ENCODE measurements around the gene TPM4. TPM values are rescaled to one million over a fixed set of nuclear protein-coding genes. Genes with fewer than 3 reads are reported as not detected.
"Not testable (repeated sequence)": the region's sequence is repeated elsewhere in the genome, so short reads cannot be mapped to it uniquely, and the experiment has no call there.

The TPM4 gene
- total RNA-seq, result 94.8 TPM

DNA sequence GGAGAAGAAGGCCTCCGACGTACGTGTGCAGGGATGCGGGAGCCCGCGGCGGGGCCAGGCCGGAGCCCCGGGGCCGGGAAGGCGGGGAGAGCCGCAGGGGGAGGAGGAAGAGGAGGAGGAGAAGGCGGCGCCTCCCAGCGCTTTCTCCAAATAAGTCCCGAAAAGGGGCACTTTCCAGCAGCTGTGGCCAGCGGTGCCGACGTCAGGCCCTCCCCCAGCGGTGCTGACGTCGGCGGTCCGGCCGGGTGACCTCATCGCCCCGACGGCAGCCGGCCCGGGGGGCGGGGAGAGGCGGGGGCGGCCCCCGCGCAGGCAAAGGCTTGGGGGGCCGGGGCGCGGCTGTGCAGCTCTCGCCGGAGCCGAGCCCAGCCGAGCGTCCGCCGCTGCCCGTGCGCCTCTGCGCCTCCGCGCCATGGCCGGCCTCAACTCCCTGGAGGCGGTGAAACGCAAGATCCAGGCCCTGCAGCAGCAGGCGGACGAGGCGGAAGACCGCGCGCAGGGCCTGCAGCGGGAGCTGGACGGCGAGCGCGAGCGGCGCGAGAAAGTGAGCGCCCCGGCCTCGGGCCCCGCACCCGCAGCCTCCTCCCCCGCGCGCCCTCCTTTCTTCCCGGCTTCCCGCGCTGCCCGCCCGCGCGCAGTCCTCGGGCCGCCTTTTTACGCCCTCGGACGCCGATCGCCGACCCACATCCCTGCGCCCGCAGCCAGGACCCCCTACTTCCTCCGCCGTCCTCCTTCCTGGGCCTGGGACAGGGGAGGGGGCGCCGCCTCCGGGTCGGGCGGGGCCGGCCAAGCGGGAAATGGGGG, at the start of gene TPM4:
TPM4 (plus strand) TSS at position 342 of the 804 bp plus-strand sequence; CDS start at position 413, 71 bp downstream.
- peak; percentile 76 for DNase-seq

DNA sequence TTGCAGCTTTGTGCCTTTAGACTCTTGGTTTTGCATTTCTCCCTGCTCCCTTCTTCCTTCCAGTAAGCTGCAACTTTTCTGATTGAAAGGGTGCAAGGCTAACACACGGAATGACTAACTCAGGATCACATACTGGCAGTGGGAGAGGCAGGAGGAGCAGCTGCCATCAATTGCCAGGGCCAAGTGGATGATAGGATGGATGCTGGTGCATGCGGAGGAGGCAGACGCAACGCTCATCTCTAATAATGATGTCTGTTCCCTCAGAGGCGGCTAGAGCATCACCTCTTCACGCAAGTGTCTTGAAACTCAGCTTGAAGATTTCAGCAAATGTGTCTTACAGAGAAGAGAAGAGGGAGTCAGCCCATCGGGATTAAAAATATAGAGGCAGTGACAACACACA, 49.5 kb upstream of the TPM4 start:
- DNase-seq, result no peak

DNA sequence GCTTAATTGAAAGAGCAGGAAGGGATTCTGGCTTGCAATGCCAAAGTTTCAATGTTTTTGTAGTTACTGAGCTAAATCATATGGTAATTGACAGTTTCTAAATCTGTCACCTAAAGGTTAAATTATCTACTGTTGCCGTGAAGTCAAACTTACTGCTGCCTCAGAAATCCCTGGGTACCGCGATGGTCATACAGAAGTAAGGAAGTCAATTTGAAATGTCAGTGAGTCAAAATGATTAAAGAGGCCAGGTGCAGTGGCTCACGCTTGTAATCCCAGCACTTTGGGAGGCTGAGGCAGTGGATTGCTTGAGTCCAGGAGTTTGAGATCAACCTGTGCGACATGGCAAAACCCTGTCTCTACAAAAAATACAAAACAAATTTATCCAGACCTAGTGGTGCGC, 48.8 kb upstream of the TPM4 start:
- no peak for DNase-seq

DNA sequence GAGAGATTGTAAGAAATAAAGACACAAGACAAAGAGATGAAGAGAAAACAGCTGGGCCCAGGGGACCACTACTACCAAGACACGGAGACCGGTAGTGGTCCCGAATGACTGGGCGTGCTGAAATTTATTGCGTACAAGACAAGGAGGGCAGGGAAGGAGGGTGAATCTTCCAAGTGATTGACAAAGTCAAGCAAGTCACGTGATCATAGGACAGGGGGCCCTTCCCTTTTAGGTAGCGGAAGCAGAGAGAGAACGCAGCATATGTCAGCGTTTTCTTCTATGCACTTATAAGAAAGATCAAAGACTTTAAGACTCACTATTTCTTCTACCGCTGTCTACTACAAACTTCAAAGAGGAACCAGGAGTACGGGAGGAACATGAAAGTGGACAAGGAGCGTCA, 46.1 kb upstream of the TPM4 start:
- DNase-seq, result not testable (repeated sequence)

DNA sequence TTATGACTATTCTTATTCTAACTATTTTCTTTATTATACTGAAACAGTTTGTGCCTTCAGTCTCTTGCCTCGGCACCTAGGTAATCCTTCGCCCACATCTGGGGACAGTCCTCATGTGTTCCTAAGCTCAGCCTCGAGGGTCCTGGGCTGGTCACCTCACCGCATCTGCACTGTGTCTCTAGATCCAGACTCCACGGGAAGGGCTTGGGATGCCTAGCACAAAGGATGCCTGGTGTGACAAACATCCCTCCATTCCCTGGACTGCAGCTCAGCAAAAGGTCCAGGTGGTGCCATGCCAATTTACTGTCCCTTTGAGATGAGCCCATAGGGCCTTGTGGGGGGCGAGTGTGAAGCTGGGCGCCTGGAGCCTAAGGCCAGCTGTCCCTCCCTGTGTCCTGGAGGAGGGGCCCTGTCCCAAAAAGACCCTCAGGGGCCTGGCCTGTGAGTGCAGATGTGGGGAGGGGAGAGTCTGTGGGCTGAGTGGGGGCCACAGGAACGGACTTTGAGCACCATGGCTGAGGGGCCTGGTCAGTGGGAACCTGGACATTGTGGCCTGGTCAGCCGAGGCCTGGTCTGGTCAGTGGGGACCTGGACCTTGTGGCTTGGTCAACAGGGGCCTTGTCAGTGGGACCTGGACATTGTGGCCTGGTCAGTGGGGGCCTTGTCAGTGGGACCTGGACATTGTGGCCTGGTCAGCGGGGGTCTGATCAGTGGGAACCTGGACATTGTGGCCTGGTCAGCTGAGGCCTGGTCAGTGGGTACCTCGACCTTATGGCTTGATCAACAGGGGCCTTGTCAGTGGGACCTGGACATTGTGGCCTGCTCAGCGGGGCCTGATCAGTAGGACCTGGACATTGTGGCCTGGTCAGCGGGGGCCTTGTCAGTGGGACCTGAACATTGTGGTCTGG, 45.1 kb upstream of the TPM4 start:
- DNase-seq, result no peak

DNA sequence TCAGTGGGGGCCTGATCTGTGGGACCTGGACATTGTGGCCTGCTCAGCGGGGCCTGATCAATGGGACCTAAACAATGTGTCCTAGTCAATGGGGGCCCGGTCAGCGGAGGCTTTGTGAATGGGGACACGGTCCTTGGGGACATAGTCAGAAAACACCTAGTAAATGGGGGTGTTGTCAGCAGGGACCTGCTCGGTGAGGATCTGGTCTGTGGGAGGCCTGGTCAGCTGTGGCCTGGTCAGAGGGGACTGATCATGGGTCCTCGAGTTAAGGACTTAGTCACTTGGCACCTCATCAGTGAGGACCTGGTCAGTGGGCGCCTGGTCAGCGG, 44.5 kb upstream of the TPM4 start:
- DNase-seq, result no peak

DNA sequence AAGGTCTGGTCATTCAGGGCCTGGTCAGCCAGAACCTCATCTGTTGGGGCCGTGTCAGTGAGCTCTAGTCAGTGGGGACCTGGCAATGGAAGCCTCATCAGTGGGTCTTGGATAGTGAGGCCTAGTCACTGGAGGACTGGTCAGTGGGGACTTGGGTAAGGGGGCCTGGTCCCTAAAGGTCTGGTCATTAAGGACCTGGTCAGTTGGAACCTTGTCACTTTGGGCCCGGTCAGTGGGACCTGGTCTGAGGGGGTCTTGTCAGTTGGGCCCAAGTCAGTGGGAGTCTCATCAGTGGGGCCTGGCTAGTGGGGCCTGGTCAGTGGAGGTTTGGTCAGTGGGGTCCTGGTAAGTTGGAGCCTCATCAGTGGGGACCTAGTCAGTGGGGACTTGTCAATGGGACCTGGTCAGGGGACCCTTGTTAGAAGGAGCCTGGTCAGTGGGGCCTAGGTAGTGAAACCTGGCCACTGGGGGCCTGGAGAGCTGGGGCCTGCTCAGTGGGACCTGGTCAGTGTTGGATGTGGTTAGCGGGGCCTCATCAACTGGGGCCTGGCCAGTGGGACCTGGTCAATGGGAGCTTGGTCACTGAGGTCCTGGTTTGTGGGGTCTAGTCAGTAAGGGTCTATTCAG, 43.7 kb upstream of the TPM4 start:
- no peak for DNase-seq

DNA sequence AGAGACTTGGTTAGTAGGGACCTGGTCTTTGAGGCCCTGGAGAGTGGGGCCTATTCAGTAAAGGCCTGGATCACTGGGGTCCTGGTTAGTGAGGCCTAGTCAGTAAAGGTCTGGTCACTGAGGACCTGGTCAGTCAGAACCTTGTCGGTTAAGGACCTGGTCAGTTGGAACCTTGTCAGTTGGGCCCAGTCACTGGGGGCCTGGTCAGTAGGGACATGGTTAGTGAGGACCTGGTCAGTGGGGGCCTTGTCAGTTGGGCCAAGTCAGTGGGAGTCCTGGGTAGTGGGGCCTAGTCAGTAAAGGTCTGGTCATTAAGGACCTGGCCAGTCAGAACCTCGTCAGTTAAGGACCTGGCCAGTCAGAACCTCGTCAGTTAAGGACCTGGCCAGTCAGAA, 43.2 kb upstream of the TPM4 start:
- no peak for DNase-seq

DNA sequence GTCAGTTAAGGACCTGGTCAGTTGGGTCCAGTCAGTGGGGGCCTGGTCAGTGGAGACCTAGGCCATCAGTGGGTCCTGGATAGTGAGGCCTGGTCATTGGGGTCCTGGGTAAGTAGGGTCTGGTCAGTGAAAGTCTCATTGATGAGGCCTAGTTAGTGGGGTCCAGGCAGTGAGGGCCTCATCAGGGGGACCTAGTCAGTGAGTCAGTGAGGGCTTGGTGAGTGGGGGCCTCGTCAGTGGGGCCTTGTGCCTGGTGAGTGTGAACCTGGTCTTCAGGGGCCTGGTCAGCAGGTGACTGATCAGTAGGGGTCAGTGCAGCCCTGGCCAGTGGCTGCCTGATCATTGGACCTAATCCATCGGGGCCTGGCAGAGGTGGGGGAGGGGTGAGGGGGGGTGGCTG, 42.6 kb upstream of the TPM4 start:
- DNase-seq, result no peak

DNA sequence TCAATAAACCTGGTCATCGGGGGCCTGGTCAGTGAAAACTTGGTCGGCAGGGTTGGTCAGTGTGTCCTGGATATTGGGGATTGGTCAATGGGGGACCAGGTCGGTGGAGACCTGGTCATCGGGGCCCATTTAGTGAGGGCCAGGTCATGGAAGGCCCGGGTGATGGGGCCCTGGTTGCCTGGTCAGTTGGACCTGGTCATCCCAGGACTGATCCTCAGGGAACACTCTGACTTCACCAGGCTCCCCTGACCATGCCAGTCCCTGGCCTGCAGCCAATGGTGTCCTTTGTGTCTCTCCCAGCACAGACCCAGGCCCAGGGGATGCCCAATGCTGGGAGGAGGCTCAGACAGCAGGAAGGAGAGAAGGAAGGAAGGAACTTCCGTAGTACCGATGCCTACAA, 42.1 kb upstream of the TPM4 start:
- DNase-seq, result no peak

DNA sequence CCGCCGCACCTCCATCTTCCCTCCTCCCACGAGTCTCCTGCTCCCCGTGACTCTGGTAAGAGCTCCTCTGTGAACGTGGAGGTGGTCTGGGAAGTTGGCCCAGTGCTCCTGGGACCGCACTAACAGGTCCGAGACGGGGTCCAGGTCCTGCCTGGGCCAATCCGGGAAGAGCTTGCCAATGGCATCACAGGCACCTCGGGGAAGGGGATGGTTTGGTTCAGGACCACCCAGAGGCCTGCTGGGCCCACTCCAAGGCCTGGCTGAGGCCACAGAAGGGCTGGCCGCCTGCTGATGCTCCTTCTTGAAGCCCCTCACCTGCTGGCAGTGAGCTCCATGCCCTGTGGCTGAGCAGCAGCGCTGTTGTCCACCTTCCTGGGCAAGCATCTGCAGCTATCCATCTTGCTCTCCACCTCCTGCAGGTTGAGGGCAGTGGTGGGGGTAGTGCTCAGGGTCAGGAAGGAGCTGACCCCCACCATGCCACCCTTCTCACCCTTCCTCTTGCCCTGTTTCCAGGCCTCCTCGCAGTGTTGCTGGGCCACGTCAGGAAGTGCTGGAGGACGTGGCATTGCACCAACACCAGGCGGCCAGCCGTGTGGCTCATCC, 41.2 kb upstream of the TPM4 start:
- no peak for DNase-seq

DNA sequence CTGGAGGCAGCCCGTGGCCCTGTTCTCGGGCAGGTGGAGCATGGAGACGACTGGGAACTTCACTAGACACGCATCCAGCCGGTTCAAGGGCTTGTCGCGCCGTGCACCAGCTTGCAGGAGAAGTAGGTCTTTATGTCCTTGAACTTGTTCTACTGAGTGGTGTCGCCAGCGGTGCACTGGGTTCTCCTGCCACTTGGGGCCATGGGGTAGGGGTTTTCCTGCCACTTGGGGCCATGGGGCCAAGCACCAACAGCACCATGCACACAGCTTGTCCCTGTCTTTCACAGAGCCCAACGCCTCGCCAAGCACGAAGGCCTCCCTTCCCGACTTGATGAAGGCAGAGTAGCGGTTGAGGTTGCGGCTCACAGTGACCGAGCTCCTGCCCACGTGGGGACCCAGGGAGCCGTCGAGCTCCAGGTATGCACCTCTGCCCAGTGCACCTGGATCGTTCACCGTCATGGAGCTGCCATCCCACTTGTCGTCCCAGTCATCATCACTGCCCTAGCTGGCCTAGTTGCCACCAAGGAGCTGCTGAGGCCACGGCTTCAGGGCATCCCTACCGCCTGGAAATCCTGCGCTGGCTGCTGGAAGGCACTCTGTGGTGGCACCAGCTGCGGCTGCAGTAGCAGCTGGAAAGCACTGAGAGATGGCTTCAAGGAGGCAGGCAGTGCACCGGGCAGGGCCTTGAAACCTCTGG, 40.5 kb upstream of the TPM4 start:
- no peak for DNase-seq

DNA sequence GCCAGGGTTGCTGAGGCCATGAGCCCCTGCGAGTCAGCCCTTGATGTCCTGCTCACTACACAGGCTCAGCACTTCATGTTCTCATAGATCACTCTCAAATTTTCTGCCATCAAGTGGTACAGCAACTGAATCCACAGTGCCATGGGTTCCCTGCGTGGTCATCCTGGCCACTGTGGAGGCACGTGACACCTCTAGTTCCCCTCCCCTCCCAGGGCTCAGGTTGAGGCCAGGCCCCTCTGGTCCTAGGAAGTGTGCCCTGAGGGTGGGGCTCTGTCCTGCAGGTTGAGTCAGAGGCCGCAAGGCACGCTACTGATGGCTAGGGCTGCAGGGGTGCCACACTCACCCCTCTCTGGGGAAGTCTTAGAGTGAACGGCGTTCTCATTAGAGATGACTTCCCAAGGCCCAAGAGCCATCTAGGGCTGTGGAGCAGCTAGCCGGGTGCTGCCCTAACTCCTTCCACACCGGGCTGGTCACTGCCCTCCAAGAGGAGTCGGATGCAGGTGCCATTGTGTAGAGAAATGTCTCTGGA, 39.8 kb upstream of the TPM4 start:
- DNase-seq, result no peak

DNA sequence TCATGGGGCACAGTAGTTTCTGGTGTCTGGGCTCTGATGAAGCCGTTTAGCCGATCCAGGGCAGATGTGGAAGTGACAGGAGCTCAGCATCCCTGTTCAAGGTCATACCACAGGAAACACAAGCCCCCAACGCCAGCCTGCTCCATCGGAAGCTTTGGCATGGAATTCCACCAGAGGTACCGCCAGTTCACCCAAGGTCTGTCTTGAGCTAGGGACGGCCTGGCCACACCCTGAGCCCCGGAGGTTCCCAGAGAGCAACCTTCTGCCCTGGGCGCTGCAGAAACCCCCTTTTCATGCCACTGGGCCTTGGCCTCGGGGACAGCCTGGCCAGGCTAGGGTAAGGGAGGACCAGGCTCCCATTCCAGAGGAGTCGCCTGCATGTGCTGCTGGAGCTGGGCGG, 39.4 kb upstream of the TPM4 start:
- no peak for DNase-seq

DNA sequence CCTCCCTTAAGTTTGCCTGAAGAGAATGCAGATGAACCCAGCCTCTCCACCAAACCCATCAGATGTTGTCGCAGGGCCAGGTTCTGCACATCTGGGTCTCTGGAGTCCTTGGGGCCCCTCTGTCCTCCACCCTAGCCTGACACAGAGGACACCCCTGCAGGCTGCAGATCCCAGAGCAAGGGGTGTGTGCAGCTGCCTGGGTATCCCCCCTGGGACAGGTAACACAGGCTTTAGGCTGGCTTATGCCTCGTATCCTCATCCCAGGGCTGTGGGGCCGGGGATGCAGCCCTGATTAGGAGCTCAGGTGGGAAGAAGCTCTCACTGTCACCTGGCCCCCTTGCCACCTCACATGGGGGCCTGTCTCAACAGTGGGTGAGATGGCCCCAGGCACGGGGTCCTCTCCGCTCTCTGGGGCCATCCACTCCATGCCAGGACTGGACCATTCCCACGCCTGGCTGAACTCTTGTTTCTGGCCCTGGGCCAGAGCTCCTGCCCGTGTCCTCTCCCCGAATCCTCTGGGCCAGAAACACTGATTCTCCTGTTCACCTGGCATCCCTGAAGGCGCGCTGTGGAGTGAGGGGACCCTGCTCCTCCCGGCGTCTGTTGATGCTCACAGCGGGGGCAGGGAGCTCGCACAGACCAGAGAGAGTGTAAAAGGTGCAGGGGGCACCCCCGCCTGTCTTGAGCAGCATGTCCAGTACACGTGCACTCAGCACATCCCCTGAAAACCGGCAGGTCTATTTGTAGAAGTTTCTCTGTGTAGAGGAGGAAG, 38.7 kb upstream of the TPM4 start:
- DNase-seq, result no peak

DNA sequence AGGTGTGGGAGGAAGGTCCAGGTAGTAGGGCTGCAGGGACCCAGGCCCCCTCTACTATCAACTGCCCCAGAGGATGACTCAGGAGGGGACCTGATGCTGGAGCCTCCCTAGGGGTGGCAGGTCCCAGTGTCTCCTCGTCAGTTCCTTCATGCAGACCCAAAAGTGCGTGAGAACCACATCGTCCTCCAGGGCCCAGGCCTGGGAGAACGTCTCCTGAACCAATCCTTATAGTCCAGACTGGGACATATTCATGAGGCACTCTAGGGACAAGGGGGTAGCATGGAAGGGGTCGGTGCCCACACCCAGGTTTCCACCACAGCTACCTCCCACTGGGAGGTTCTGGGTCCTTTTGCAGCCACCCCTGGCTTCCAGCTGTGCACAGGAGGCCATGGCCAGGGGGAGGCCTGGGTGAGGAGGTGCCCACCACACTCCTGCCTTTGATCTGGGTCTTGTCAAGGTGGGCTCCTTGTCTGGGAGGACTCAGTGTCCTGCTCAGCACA, 38.0 kb upstream of the TPM4 start:
- no peak for DNase-seq

DNA sequence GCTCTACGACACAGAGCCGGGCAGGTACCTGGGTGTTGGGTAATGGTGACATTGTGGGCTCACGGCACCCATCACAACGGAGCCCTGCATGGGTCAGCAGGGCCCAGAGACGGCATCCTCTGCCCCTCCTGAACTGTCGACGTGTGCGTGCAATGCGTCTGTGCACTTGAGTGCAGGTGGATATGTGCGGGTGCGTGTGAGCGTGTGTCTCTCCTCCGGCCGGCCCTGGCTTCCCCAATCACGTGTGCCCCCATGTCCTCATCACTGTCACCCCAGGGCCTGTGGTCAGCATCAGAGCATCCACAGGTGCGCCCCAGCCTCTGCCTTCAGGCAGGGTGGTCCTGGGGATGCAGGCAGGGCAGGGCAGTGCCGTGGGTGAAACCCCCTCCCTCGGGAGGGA, 37.2 kb upstream of the TPM4 start:
- no peak for DNase-seq

DNA sequence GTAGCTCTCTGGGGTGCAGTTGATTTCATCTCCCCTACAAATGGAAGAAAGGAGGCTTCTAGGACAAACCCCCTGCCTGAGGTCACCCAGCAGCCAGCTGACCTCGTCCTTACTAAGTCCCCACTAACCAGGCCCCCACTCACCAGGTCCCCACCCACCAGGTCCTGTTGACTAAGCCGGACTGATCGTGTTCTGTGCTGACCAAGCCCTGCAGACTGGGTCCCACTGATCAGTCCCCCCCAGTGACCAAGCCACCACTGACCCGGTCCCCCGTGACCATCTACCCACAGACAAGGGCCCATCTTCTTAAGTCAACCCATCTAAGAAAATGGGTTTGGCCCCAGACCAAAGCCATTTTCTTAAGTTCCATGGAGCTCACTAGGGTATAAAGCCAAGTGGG, 36.8 kb upstream of the TPM4 start:
- DNase-seq, result no peak

DNA sequence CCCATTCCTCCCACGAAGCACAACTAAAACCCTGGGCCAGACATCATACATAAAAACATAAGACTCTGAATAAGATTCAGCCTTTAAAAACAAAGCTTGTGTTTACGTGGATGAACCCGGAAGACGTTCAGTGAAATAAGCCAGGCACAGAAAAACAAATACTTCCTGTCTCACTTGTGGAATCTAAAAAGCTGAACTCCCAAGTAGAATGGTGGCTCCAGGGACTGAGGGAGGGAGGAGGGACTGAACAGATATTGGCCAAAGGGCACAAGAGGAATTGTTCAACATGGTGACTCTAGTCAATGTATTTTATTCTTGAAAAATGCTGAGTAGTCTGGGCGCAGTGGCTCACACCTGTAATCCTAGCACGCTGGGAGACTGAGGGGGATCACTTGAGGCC, 35.7 kb upstream of the TPM4 start:
- no peak for DNase-seq

DNA sequence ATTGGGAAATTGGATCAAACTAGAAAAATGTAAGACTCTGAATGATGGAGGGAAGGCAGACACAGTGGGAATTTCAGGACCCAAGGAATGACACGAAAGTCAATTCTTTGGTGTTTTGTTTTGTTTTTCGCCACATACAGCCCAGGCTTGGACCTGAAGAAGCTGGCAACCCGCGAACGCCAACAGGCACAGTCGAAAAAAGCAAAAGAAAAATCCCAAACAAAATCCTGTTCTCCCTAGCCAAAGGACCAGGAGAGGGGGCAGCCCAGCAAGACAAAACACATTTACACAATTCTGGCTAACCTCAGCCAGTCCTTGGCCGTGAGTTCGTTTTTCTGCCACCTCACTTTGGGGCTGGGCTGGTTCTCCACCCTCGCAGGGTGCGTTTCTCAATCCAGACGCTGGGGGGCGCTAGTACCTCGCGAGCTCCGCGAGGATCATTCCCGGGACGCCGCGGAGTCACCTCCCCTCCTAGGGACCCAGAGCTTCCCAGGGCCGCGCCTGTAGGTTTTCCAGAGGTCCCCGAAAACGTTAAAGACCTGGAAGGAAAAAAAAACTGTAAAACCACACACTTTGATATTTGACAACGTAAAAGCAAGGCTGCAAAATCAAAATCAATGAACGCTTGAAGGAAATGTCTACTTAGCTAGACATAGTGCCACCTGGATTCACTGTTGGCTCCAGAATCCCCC, 34.9 kb upstream of the TPM4 start:
- peak; percentile 40 for DNase-seq
